Osteocyte (in vitro differentiated cells): ENCODE measurements around the gene DSTN. TPM values are rescaled to one million over a fixed set of nuclear protein-coding genes. Genes with fewer than 3 reads are reported as not detected.

Source experiments
- DNase-seq: peaks from one replicate; pipeline ENCODE4 v3.0.0; 2021; ENCODE audit warnings: mixed read lengths; ENCODE audit not compliant: unreplicated experiment; ENCODE audit errors: extremely low spot score
- H3K27ac Mint-ChIP-seq: one replicate; pipeline ENCODE4 v1.8.0; 2021; ENCODE audit warnings: mild to moderate bottlenecking, mixed read lengths; ENCODE audit not compliant: unreplicated experiment
- H3K27me3 Mint-ChIP-seq: one replicate; pipeline ENCODE4 v1.8.0; 2021; ENCODE audit warnings: mixed read lengths; ENCODE audit not compliant: unreplicated experiment
- H3K36me3 Mint-ChIP-seq: one replicate; pipeline ENCODE4 v1.8.0; 2021; ENCODE audit warnings: mixed read lengths; ENCODE audit not compliant: unreplicated experiment
- H3K4me1 Mint-ChIP-seq: one replicate; pipeline ENCODE4 v1.8.0; 2021; ENCODE audit warnings: mixed read lengths; ENCODE audit not compliant: unreplicated experiment
- H3K4me3 Mint-ChIP-seq: one replicate; pipeline ENCODE4 v1.8.0; 2021; ENCODE audit warnings: mild to moderate bottlenecking, moderate library complexity, mixed read lengths; ENCODE audit not compliant: unreplicated experiment
- H3K9me3 Mint-ChIP-seq: one replicate; pipeline ENCODE4 v1.8.0; 2021; ENCODE audit warnings: mixed read lengths; ENCODE audit not compliant: unreplicated experiment
- CTCF ChIP-seq: fragments of 200-600 bp; sonication (generic); IDR thresholded peaks from 2 replicates; pipeline ENCODE4 v1.5.0; 2021; ENCODE audit warnings: antibody characterized with exemption, mild to moderate bottlenecking, moderate library complexity
- total RNA-seq: library from RNA; stranded (reverse); gene quantifications from 2 replicates; pipeline ENCODE4 v1.2.1, GENCODE V29; 2021

The DSTN gene
- total RNA-seq, 1 donor from 2014 or later: 684 TPM

DNA sequence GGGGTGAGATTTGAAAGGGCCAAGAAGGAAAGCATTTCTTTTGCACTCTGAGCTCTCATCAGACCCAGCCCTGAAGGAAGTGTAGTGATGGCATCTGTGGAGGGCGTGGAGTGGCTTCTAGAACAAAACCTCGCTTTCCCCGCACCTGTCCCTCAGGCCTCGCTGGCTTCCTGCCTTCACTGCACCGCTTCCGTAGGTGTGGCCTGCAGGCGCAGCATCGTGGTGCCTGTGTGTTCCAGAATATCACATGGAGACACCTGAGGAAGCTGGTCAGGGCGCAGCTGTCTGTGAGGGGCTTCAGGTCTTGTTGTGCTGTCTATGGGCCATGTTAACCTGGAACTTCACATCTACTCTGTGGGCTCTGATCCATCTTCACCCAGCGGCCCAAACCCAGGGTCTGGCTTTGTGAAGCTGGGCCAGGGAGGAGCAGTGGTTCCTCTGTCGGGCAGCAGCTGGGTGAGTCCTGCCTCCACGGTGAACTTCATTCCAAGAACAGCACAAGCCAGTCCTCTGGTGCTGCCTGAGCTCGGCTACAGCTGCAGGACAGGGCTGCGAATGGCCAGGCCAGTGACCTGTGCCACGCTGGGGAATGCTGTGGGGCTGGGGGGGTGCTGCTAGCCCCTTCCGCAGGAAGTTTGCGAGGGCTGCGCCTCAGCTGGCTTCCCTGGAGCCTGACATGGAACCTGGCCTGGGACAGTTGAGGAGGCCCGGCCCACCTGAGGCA lies 40.9 kb downstream of the DSTN start:
- no peaks in the 10 kb centered on the region for H3K9me3 Mint-ChIP-seq
- H3K27ac Mint-ChIP-seq: peak overlapping the region; percentile 71
- DNase-seq: no peak
- H3K27me3 Mint-ChIP-seq: no peaks in the 10 kb centered on the region
- H3K36me3 Mint-ChIP-seq: peaks cover 23% of the 10 kb centered on the region
- peaks cover 57% of the 10 kb centered on the region for H3K4me1 Mint-ChIP-seq
- no peak for TF ChIP-seq CTCF
- H3K4me3 Mint-ChIP-seq: no peak overlapping the region

GRCh38 chr20:17611290-17611539 lies 41.3 kb downstream of the DSTN start:
- H3K9me3 Mint-ChIP-seq: no peaks in the 10 kb centered on the region
- H3K27me3 Mint-ChIP-seq: no peaks in the 10 kb centered on the region
- H3K4me3 Mint-ChIP-seq: no peak overlapping the region
- no peak for DNase-seq
- peaks cover 58% of the 10 kb centered on the region for H3K4me1 Mint-ChIP-seq
- H3K36me3 Mint-ChIP-seq: peaks cover 21% of the 10 kb centered on the region
- no peak for TF ChIP-seq CTCF
- H3K27ac Mint-ChIP-seq: peak overlapping the region; percentile 94

DNA sequence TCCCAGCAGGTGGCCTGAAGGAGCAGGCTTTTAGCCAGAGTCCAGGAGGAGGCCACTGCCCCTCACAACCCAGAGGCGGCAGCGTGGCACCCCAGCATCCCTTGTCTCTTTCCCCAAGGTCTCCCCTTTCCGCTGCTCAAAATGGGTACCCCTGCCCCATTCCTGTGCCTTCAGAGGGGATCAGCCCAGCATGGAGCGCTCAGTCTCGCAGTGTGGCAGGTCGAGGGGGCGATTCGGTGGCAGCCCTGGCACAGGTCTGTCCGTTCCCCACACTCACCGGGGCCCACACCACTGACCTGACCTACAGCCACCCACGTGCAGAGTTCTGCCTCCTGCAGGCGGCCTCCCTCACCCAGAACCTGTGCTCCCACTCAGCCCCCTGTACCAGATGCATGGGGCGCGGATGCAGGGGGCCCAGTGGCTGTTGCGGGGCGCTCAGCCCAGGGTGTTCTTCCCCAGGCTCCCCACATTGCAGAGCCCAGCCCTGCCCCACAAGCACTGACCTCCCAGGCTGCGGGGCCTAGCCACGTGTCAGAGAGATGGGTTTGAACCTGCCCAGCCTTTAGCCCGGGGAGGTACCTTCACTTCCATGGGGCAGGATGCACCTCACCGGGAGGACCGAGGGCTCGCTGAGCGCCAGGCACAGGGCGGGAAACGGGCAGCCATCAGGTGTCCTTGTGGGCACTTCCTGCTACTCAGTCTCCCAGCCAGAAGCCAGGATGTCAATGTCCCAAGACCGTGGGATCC lies 41.8 kb downstream of the DSTN start:
- H3K9me3 Mint-ChIP-seq: no peaks in the 10 kb centered on the region

GRCh38 chr20:17612287-17612991 lies 42.6 kb downstream of the DSTN start:
- no peak for TF ChIP-seq CTCF
- Mint-ChIP-seq H3K27ac (peak overlapping the region; percentile 94), H3K4me3 (no peak overlapping the region), H3K27me3 (no peaks in the 10 kb centered on the region), H3K36me3 (peaks cover 21% of the 10 kb centered on the region), H3K4me1 (peaks cover 58% of the 10 kb centered on the region), H3K9me3 (no peaks in the 10 kb centered on the region)
- peak; percentile 83 for DNase-seq

More for the DNA sequence above, 41.8 kb downstream of the DSTN start:
- no peaks in the 10 kb centered on the region for H3K27me3 Mint-ChIP-seq
- DNase-seq: peak; percentile 84
- H3K36me3 Mint-ChIP-seq: peaks cover 21% of the 10 kb centered on the region
- peaks cover 57% of the 10 kb centered on the region for H3K4me1 Mint-ChIP-seq
- H3K4me3 Mint-ChIP-seq: no peak overlapping the region
- peak overlapping the region; percentile 94 for H3K27ac Mint-ChIP-seq
- peak; percentile 36 for TF ChIP-seq CTCF

- Mint-ChIP-seq H3K4me3 (no peak overlapping the region), H3K9me3 (no peaks in the 10 kb centered on the region), H3K27ac (peak overlapping the region; percentile 94), H3K27me3 (no peaks in the 10 kb centered on the region), H3K36me3 (peaks cover 18% of the 10 kb centered on the region), H3K4me1 (peaks cover 60% of the 10 kb centered on the region)
- no peak for DNase-seq
- TF ChIP-seq CTCF: no peak
Measured at GRCh38 chr20:17612992-17613327, 43.1 kb downstream of the DSTN start.
